Fibroblast of gingiva (primary cell): ENCODE data around the gene MAT1A.
"Not testable (repeated sequence)": the region's sequence is repeated elsewhere in the genome, so short reads cannot be mapped to it uniquely, and the experiment has no call there.

ENCODE experiments used
- DNase-seq: peaks from one replicate; pipeline ENCODE4 v3.0.0-alpha.2; 2011; ENCODE audit warnings: low read depth

Gene MAT1A

GRCh38 chr10:80223031-80223419 lies 66.4 kb downstream of the MAT1A start:
- DNase-seq, result not testable (repeated sequence)
